IMR-90 (cell line): ENCODE data around the gene RANBP10. TPM values are rescaled to one million over a fixed set of nuclear protein-coding genes. Genes with fewer than 3 reads are reported as not detected.

Source experiments
- ATAC-seq: fragments of 200-7000 bp; cut with Tn5 transposase; 2 replicates; pipeline ENCODE4 v1.9.1; 2020; ENCODE audit warnings: low read depth, mild to moderate bottlenecking, moderate library complexity
- BruUV-seq: library from RNA; stranded (reverse); fragments of 400-500 nt; replicated peaks from 2 replicates; lab custom pipeline; 2021; lab: Mats Ljungman, UMichigan
- CTCF ChIA-PET: fragments of 300-600 bp; formaldehyde crosslinking; extraction: SDS; loops from one replicate; lab custom pipeline; 2021; ENCODE audit warnings: antibody characterized with exemption; lab: Yijun Ruan, JAX
- POLR2A ChIA-PET: fragments of 300-600 bp; sonication (Branson Sonifier 250); formaldehyde crosslinking; loops from one replicate; lab custom pipeline; 2022; ENCODE audit warnings: antibody characterized with exemption; ENCODE audit not compliant: unreplicated experiment; lab: Charles Lee
- DNase-seq: peaks from one replicate; pipeline ENCODE4 v3.0.0; 2013
- H2AFZ ChIP-seq: replicated peaks from 2 replicates; pipeline ENCODE3; 2013; ENCODE audit warnings: low read length, mild to moderate bottlenecking; ENCODE audit not compliant: poor library complexity
- H2AK5ac ChIP-seq: 2 replicates; pipeline ENCODE4 v1.6.1; 2013; ENCODE audit warnings: low read depth, low read length, inconsistent platforms
- H2AK9ac ChIP-seq: replicated peaks from 2 replicates; pipeline ENCODE3; 2013; ENCODE audit warnings: mild to moderate bottlenecking, low read depth, low read length, moderate library complexity; ENCODE audit not compliant: poor library complexity
- H2BK120ac ChIP-seq: 2 replicates; pipeline ENCODE4 v1.6.1; 2013; ENCODE audit warnings: low read depth, low read length, inconsistent platforms
- H2BK15ac ChIP-seq: 3 replicates; pipeline ENCODE4 v1.6.1; 2013; ENCODE audit warnings: low read depth, low read length, inconsistent platforms
- H2BK20ac ChIP-seq: 2 replicates; pipeline ENCODE4 v1.6.1; 2013; ENCODE audit warnings: low read depth, mild to moderate bottlenecking, inconsistent platforms, low read length, moderate library complexity
- H2BK5ac ChIP-seq: 2 replicates; pipeline ENCODE4 v1.6.1; 2013; ENCODE audit warnings: mild to moderate bottlenecking, low read depth, low read length, inconsistent platforms; ENCODE audit not compliant: poor library complexity, severe bottlenecking
- H3K14ac ChIP-seq: replicated peaks from 2 replicates; pipeline ENCODE4 v1.6.1; 2013; ENCODE audit warnings: low read depth, low read length, inconsistent platforms
- H3K18ac ChIP-seq: 2 replicates; pipeline ENCODE4 v1.6.1; 2013; ENCODE audit warnings: low read depth, low read length, control low read depth
- H3K23ac ChIP-seq: 2 replicates; pipeline ENCODE4 v1.6.1; 2013; ENCODE audit warnings: low read depth, low read length, inconsistent platforms
- H3K27ac ChIP-seq: 2 replicates; pipeline ENCODE4 v1.5.1; 2013; ENCODE audit warnings: mild to moderate bottlenecking, control low read depth, low read length; ENCODE audit not compliant: insufficient read depth
- H3K27me3 ChIP-seq: 2 replicates; pipeline ENCODE4 v1.6.1; 2013; ENCODE audit warnings: low read length; ENCODE audit not compliant: control insufficient read depth, insufficient read depth
- H3K36me3 ChIP-seq: 2 replicates; pipeline ENCODE4 v1.6.1; 2013; ENCODE audit warnings: low read length, mixed read lengths; ENCODE audit not compliant: control insufficient read depth, insufficient read depth
- H3K4ac ChIP-seq: 2 replicates; pipeline ENCODE4 v1.6.1; 2013; ENCODE audit warnings: low read depth, low read length, inconsistent platforms
- H3K4me1 ChIP-seq: 2 replicates; pipeline ENCODE4 v1.6.1; 2013; ENCODE audit warnings: low read length, mixed read lengths; ENCODE audit not compliant: control insufficient read depth, insufficient read depth
- H3K4me2 ChIP-seq: 2 replicates; pipeline ENCODE4 v1.6.1; 2013; ENCODE audit warnings: low read depth, mild to moderate bottlenecking, control low read depth, low read length, moderate library complexity
- H3K4me3 ChIP-seq: 2 replicates; pipeline ENCODE4 v1.5.1; 2013; ENCODE audit warnings: low read depth, mild to moderate bottlenecking, control low read depth, low read length, moderate library complexity; ENCODE audit not compliant: insufficient read depth
- H3K56ac ChIP-seq: 2 replicates; pipeline ENCODE4 v1.6.1; 2013; ENCODE audit warnings: low read length, inconsistent platforms; ENCODE audit not compliant: insufficient read depth; ENCODE audit errors: extremely low read depth
- H3K79me1 ChIP-seq, 2 experiments: 2 replicates each; pipeline ENCODE4 v1.6.1; 2013; ENCODE audit warnings: low read length in 2 of 2, inconsistent platforms in 1 of 2, low read depth in 1 of 2
- H3K9ac ChIP-seq: 2 replicates; pipeline ENCODE4 v1.6.1; 2013; ENCODE audit warnings: low read depth, low read length, control low read depth
- H3K9me1 ChIP-seq: 2 replicates; pipeline ENCODE4 v1.6.1; 2013; ENCODE audit warnings: low read length, inconsistent platforms; ENCODE audit not compliant: insufficient read depth
- H3K9me3 ChIP-seq: 2 replicates; pipeline ENCODE4 v1.6.1; 2013; ENCODE audit warnings: low read length; ENCODE audit not compliant: control insufficient read depth, insufficient read depth
- H4K20me1 ChIP-seq: 2 replicates; pipeline ENCODE4 v1.6.1; 2013; ENCODE audit warnings: low read length, inconsistent platforms; ENCODE audit not compliant: insufficient read depth
- H4K5ac ChIP-seq: 2 replicates; pipeline ENCODE4 v1.6.1; 2013; ENCODE audit warnings: mild to moderate bottlenecking, low read depth, low read length, control low read depth
- H4K8ac ChIP-seq, 2 experiments: 2 replicates each; pipeline ENCODE4 v1.6.1; 2013; ENCODE audit warnings: low read depth in 2 of 2, low read length in 2 of 2, control low read depth in 1 of 2, inconsistent platforms in 1 of 2
- H4K91ac ChIP-seq: 2 replicates; pipeline ENCODE4 v1.6.1; 2013; ENCODE audit warnings: low read depth, low read length, inconsistent platforms; ENCODE audit not compliant: insufficient read depth
- BHLHE40 ChIP-seq: fragments of 150-350 bp; IDR thresholded peaks from 2 replicates; pipeline ENCODE4 v1.6.1; 2016; ENCODE audit warnings: mild to moderate bottlenecking, low read depth, low read length
- CEBPB ChIP-seq: IDR thresholded peaks from 2 replicates; pipeline ENCODE4 v1.6.1; 2012; ENCODE audit warnings: low read depth, low read length, improper control_type of control experiment
- CHD1 ChIP-seq: IDR thresholded peaks from 2 replicates; pipeline ENCODE4 v1.6.1; 2012; ENCODE audit warnings: low read depth, low read length, improper control_type of control experiment
- FOS ChIP-seq: fragments of 150-350 bp; IDR thresholded peaks from 2 replicates; pipeline ENCODE4 v1.6.1; 2016; ENCODE audit warnings: low read depth, low read length
- MAFK ChIP-seq: IDR thresholded peaks from 2 replicates; pipeline ENCODE4 v1.6.1; 2012; ENCODE audit warnings: low read depth, low read length, improper control_type of control experiment
- MAZ ChIP-seq: IDR thresholded peaks from 2 replicates; pipeline ENCODE4 v1.6.1; 2012; ENCODE audit warnings: low read depth, mild to moderate bottlenecking, low read length, improper control_type of control experiment, moderate library complexity, borderline replicate concordance
- MXI1 ChIP-seq: IDR thresholded peaks from 2 replicates; pipeline ENCODE4 v1.6.1; 2012; ENCODE audit warnings: low read depth, mild to moderate bottlenecking, low read length, moderate library complexity, borderline replicate concordance
- NFE2L2 ChIP-seq: fragments of 150-350 bp; IDR thresholded peaks from 2 replicates; pipeline ENCODE4 v1.6.1; 2016; ENCODE audit warnings: low read depth, mild to moderate bottlenecking, low read length
- POLR2A ChIP-seq: IDR thresholded peaks from 2 replicates; pipeline ENCODE4 v1.6.1; 2012; ENCODE audit warnings: mild to moderate bottlenecking, low read depth, low read length
- RAD21 ChIP-seq: IDR thresholded peaks from 2 replicates; pipeline ENCODE4 v1.6.1; 2012; ENCODE audit warnings: low read length, improper control_type of control experiment
- RCOR1 ChIP-seq: IDR thresholded peaks from 2 replicates; pipeline ENCODE4 v1.6.1; 2012; ENCODE audit warnings: mild to moderate bottlenecking, low read length, improper control_type of control experiment; ENCODE audit not compliant: insufficient replicate concordance
- RFX5 ChIP-seq: IDR thresholded peaks from 2 replicates; pipeline ENCODE4 v1.8.0; 2012; ENCODE audit warnings: low read depth, mild to moderate bottlenecking, low read length, moderate library complexity
- SMC3 ChIP-seq: fragments of 150-350 bp; IDR thresholded peaks from 2 replicates; pipeline ENCODE4 v1.6.1; 2016; ENCODE audit warnings: low read depth, mild to moderate bottlenecking, antibody characterized with exemption, low read length, moderate library complexity
- WGBS, 2 experiments: methylation state at CpG; one replicate each; pipeline versions ENCODE4 v1.1.5 to v1.1.7; 2013; ENCODE audit warnings: missing lambda C conversion rate in 2 of 2; ENCODE audit not compliant: insufficient read length in 1 of 2; ENCODE audit errors: extremely low coverage in 2 of 2; 5-methylcytosine and 5-hydroxymethylcytosine counted together
- dilution Hi-C: fragments of 300-500 bp; cut with HindIII; formaldehyde crosslinking; loops from one replicate; pipeline ENCODE4 v1.14.3; 2018; ENCODE audit warnings: low sequenced_read_pairs; ENCODE audit not compliant: unreplicated experiment
- in situ Hi-C: fragments of 300-500 bp; cut with MboI; formaldehyde crosslinking; loops from 3 replicates; pipeline ENCODE4 v1.14.3; 2019; ENCODE audit warnings: low sequenced_read_pairs, inconsistent platforms, mixed read lengths
- intact Hi-C: fragments of 100-400 bp; cut with micrococcal nuclease; formaldehyde crosslinking; loops from 2 replicates; pipeline ENCODE4 v1.10.0; 2022
- polyA plus RNA-seq, 3 experiments: library from polyadenylated mRNA; depleted of rRNA; stranded (reverse); fragments of >200 nt; gene quantifications; 2 replicates each; pipeline ENCODE4 v1.2.3, GENCODE V29; 2012; ENCODE audit warnings: low replicate concordance in 1 of 3
- total RNA-seq: library from RNA; depleted of rRNA; stranded (reverse); fragments of >200 nt; gene quantifications from 2 replicates; pipeline ENCODE4 v1.2.3, GENCODE V29; 2012
- TF ChIP-seq, protein P1 (sequence below): conservative IDR thresholded peaks from 2 replicates; pipeline ENCODE4 v1.5.1; 2012; ENCODE audit warnings: mild to moderate bottlenecking, low read depth, low read length, improper control_type of control experiment
- TF ChIP-seq, protein P2 (sequence below): fragments of 150-350 bp; IDR thresholded peaks from 2 replicates; pipeline ENCODE4 v1.6.1; 2017; ENCODE audit warnings: mild to moderate bottlenecking, antibody characterized with exemption, low read length, low read depth
- TF ChIP-seq, protein P3 (sequence below): fragments of 150-350 bp; IDR thresholded peaks from 2 replicates; pipeline ENCODE4 v1.6.1; 2016; ENCODE audit warnings: low read depth, mild to moderate bottlenecking, low read length, moderate library complexity, borderline replicate concordance

Gene RANBP10
- total and polyA plus RNA-seq, 2 of the 4 experiments (the other 2 are of a cell fraction): 2.7 to 12.1 TPM

DNA sequence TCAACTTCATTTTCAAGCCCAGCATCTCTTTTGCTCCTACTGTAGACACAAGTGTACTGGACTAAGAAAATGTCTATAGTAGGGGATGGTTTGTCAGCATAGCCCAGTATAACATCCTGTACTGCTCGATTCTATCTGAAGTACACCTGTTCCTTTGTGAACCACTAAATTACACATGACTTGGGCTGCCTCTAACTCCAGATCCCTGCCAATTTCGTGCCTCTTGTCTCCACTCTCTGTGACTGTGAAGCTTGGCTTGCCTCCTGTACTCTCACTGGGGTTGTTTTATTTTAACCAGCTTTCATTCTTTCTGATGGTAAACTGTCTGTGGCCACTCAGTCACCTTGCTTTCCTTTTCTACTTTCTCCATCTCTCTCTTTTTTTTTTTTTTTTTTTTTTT, 111.7 kb downstream of the RANBP10 start:
- in situ Hi-C loops: no loop called here
- no peak overlapping the region for H3K56ac ChIP-seq
- no peaks in the 10 kb centered on the region for H3K36me3 ChIP-seq
- CTCF ChIA-PET: no interaction called here
- no peak overlapping the region for H3K9ac ChIP-seq
- H2BK15ac ChIP-seq: no peak overlapping the region
- peaks cover 16 to 54% of the 10 kb centered on the region in 2 experiments for H3K79me1 ChIP-seq
- no peak overlapping the region for H2BK5ac ChIP-seq
- H4K5ac ChIP-seq: no peak overlapping the region
- H4K8ac ChIP-seq: no peak overlapping the region
- H2AFZ ChIP-seq: no peak overlapping the region
- H3K14ac ChIP-seq: no peak overlapping the region
- H3K4me3 ChIP-seq: no peak overlapping the region
- H3K18ac ChIP-seq: no peak overlapping the region
- intact Hi-C loops: no loop called here
- H3K4me2 ChIP-seq: no peak overlapping the region
- H4K91ac ChIP-seq: no peak overlapping the region
- no CpG with 5 or more reads among the region's 2 CpGs for whole genome bisulfite sequencing, 2 experiments
- no peak overlapping the region for H2AK9ac ChIP-seq
- DNase-seq: no peak
- H3K23ac ChIP-seq: no peak overlapping the region
- BruUV-seq: no TSS peak
- no peaks in the 10 kb centered on the region for H3K4me1 ChIP-seq
- H2BK20ac ChIP-seq: no peak overlapping the region
- no peak overlapping the region for H2AK5ac ChIP-seq
- no peak for TF ChIP-seq CHD1
- TF ChIP-seq MXI1: no peak
- TF ChIP-seq SMC3: no peak
- no peak for TF ChIP-seq MAFK
- no peak for TF ChIP-seq RCOR1
- TF ChIP-seq NFE2L2: no peak
- TF ChIP-seq, protein P1, sequence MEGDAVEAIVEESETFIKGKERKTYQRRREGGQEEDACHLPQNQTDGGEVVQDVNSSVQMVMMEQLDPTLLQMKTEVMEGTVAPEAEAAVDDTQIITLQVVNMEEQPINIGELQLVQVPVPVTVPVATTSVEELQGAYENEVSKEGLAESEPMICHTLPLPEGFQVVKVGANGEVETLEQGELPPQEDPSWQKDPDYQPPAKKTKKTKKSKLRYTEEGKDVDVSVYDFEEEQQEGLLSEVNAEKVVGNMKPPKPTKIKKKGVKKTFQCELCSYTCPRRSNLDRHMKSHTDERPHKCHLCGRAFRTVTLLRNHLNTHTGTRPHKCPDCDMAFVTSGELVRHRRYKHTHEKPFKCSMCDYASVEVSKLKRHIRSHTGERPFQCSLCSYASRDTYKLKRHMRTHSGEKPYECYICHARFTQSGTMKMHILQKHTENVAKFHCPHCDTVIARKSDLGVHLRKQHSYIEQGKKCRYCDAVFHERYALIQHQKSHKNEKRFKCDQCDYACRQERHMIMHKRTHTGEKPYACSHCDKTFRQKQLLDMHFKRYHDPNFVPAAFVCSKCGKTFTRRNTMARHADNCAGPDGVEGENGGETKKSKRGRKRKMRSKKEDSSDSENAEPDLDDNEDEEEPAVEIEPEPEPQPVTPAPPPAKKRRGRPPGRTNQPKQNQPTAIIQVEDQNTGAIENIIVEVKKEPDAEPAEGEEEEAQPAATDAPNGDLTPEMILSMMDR: no peak
- no peak for TF ChIP-seq RAD21
- no peak for TF ChIP-seq POLR2A
- TF ChIP-seq, protein P2, sequence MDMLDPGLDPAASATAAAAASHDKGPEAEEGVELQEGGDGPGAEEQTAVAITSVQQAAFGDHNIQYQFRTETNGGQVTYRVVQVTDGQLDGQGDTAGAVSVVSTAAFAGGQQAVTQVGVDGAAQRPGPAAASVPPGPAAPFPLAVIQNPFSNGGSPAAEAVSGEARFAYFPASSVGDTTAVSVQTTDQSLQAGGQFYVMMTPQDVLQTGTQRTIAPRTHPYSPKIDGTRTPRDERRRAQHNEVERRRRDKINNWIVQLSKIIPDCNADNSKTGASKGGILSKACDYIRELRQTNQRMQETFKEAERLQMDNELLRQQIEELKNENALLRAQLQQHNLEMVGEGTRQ: no peak
- no peak for TF ChIP-seq RFX5
- TF ChIP-seq MAZ: no peak
- TF ChIP-seq, protein P3, sequence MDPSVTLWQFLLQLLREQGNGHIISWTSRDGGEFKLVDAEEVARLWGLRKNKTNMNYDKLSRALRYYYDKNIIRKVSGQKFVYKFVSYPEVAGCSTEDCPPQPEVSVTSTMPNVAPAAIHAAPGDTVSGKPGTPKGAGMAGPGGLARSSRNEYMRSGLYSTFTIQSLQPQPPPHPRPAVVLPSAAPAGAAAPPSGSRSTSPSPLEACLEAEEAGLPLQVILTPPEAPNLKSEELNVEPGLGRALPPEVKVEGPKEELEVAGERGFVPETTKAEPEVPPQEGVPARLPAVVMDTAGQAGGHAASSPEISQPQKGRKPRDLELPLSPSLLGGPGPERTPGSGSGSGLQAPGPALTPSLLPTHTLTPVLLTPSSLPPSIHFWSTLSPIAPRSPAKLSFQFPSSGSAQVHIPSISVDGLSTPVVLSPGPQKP: no peak
- no peak for TF ChIP-seq FOS
- no peak for TF ChIP-seq BHLHE40
- no peak for TF ChIP-seq CEBPB
- no peak overlapping the region for H3K4ac ChIP-seq
- H3K27me3 ChIP-seq: no peaks in the 10 kb centered on the region
- ATAC-seq: no peak
- no peaks in the 10 kb centered on the region for H3K9me3 ChIP-seq
- H3K9me1 ChIP-seq: peaks cover 7% of the 10 kb centered on the region; the same call in 1 of the 2 replicates
- H2BK120ac ChIP-seq: no peak overlapping the region
- dilution Hi-C loops: no loop called here
- no peak overlapping the region for H3K27ac ChIP-seq
- H4K20me1 ChIP-seq: 0 out of 2 replicates have a peak, but pooled peaks cover 2% of the 10 kb centered on the region
- POLR2A ChIA-PET: no interaction called here
